Measurements from ENCODE around the gene TOX3.

Gene TOX3

DNA sequence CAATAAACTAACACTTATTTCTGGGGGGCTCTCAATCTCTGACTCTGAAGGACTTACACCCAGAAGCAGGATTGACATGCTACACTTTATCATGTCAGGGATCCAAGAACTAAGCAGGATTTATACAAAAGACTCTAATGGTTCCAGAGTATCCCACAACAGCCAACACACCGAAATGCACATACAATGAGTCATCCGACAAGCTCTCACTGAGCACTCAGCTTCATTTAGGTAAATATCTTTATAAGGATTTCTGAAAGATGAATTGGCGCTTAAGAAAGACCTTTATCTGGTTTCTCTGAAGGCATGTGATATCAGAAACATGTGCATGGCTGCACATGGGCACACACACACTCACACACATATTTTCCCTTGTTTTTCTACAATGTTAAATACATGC, 77.2 kb downstream of the TOX3 start:
- Mint-ChIP-seq H3K27me3 (ENCODE audit: low read depth, poor library complexity) (peaks cover 4% of the 10 kb centered on the region), H3K4me1 (no peaks in the 10 kb centered on the region), H3K36me3 (ENCODE audit: low read depth) (no peaks in the 10 kb centered on the region), H3K4me3 (no peak overlapping the region), H3K27ac (no peak overlapping the region), H3K9me3 (peaks cover 5% of the 10 kb centered on the region)
- TF ChIP-seq, protein P1, sequence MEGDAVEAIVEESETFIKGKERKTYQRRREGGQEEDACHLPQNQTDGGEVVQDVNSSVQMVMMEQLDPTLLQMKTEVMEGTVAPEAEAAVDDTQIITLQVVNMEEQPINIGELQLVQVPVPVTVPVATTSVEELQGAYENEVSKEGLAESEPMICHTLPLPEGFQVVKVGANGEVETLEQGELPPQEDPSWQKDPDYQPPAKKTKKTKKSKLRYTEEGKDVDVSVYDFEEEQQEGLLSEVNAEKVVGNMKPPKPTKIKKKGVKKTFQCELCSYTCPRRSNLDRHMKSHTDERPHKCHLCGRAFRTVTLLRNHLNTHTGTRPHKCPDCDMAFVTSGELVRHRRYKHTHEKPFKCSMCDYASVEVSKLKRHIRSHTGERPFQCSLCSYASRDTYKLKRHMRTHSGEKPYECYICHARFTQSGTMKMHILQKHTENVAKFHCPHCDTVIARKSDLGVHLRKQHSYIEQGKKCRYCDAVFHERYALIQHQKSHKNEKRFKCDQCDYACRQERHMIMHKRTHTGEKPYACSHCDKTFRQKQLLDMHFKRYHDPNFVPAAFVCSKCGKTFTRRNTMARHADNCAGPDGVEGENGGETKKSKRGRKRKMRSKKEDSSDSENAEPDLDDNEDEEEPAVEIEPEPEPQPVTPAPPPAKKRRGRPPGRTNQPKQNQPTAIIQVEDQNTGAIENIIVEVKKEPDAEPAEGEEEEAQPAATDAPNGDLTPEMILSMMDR (IDR thresholded peaks at IDR 0.05): no peak
- DNase-seq: no peak

DNA sequence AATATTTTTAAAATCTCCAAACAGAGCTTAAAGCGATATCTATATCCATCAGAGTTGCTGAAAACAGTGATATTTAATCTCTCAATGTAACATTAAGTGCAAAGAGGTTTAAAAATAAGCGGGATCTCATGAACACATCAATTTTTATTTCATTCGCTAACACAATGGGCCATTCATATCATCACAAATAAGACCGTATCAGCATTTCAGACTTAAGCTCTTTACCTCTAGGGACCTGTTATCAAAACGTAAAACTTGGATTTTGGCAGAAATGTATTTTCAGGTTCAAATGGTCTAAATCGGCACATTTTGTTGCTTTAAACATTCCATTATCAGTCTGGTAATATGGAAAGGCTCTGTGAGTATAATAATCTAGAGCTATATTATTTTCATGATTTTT, 77.9 kb downstream of the TOX3 start:
- Mint-ChIP-seq H3K4me3 (no peak overlapping the region), H3K36me3 (ENCODE audit: low read depth) (no peaks in the 10 kb centered on the region), H3K27ac (no peak overlapping the region), H3K4me1 (no peaks in the 10 kb centered on the region), H3K27me3 (ENCODE audit: low read depth, poor library complexity) (peaks cover 4% of the 10 kb centered on the region), H3K9me3 (no peaks in the 10 kb centered on the region)
- no peak for DNase-seq
- TF ChIP-seq, protein P1 (IDR thresholded peaks at IDR 0.05): no peak

DNA sequence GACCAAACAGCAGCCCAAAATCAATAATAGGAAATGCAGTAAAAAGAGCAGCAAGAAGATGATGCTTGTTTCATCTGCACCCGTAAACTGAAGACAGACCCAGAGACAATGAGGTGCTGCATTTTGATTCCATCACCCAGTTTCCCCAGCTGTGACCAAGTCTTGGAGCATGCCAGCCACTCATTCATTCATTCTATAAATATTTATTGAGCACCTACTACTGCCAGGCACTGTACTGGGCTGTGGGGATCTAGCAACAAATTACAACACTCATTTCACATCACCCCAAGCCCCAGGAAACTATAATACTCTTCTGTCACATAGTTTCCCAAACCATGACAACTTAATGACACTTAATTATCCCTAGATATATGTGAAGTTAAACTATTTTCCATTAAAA, 79.2 kb downstream of the TOX3 start:
- TF ChIP-seq, protein P1 (IDR thresholded peaks at IDR 0.05): no peak
- no peak for DNase-seq
- no peaks in the 10 kb centered on the region for H3K36me3 Mint-ChIP-seq (ENCODE audit: low read depth)
- no peak overlapping the region for H3K27ac Mint-ChIP-seq
- H3K27me3 Mint-ChIP-seq (ENCODE audit: low read depth, poor library complexity): peaks cover 4% of the 10 kb centered on the region
- H3K9me3 Mint-ChIP-seq: no peaks in the 10 kb centered on the region
- H3K4me3 Mint-ChIP-seq: no peak overlapping the region
- no peaks in the 10 kb centered on the region for H3K4me1 Mint-ChIP-seq

DNA sequence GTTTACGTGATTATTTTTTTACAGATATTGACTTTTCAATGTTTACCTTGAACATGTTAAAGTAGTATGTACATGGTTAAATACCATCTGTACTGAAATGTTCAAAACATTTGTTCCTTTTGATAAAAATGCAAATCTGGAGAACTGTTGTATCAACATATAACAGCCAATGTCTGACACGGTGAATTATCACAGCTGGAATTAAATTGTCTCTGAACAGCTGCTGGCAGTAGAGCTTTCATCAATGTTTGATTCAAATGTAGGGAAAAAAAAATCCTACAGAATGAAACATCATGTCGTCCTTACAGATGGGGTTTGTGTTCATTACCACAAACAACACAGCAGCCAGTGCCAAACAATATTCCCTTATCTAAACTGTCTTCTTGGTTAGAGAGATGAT, 79.9 kb downstream of the TOX3 start:
- no peak for DNase-seq
- TF ChIP-seq, protein P1 (IDR thresholded peaks at IDR 0.05): no peak
- no peaks in the 10 kb centered on the region for H3K4me1 Mint-ChIP-seq
- no peak overlapping the region for H3K4me3 Mint-ChIP-seq
- no peak overlapping the region for H3K27ac Mint-ChIP-seq
- peaks cover 4% of the 10 kb centered on the region for H3K27me3 Mint-ChIP-seq (ENCODE audit: low read depth, poor library complexity)
- H3K9me3 Mint-ChIP-seq: no peaks in the 10 kb centered on the region
- no peaks in the 10 kb centered on the region for H3K36me3 Mint-ChIP-seq (ENCODE audit: low read depth)

DNA sequence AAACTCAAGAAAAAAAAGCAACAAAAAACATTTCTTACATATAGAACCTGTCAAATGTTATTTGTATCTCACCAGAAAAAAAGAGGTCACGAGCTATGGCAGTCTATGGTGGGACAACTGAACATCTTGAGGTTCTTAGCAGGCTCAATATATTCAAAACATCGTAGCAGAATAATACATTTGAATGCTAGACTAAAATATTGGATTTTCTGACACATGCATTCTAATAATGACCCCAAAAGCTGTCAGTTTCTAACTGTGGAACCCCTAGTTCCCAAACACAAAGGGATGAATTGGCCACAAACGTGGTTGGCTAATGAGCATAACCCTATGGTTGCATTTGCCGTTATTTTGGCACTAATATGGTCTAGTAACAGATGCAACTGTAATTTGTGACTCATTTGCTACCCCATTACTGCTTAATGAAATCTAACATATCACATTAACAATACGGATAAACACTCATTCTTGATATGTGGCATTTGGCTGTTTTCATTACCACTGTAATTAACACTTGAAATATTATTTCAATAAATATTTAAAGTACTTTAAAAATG, 81.2 kb downstream of the TOX3 start:
- no peaks in the 10 kb centered on the region for H3K9me3 Mint-ChIP-seq
- no peaks in the 10 kb centered on the region for H3K4me1 Mint-ChIP-seq
- peaks cover 4% of the 10 kb centered on the region for H3K27me3 Mint-ChIP-seq (ENCODE audit: low read depth, poor library complexity)
- H3K36me3 Mint-ChIP-seq (ENCODE audit: low read depth): no peaks in the 10 kb centered on the region
- DNase-seq: no peak
- H3K27ac Mint-ChIP-seq: no peak overlapping the region
- no peak overlapping the region for H3K4me3 Mint-ChIP-seq
- TF ChIP-seq, protein P1 (IDR thresholded peaks at IDR 0.05): no peak

DNA sequence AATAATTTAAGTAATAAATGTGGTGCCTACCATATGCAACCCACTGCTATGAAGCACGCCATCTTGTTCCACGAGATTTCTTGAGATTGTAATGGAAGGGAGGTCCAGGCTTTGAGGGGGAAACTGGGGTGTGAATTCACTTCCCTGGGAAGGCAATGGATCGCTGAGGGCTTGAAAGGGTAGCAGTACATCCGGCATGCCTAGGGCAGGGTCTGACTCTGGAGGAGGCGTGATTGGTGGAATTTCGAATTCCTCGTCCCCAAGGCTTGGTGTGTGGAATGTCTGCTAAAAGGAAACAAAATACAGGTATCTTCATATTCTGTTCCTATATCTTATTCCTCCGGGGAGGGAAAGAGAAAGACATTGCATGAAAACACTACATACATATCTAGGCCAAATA, 83.0 kb downstream of the TOX3 start:
- no peak for DNase-seq
- Mint-ChIP-seq H3K27ac (no peak overlapping the region), H3K9me3 (no peaks in the 10 kb centered on the region), H3K36me3 (ENCODE audit: low read depth) (no peaks in the 10 kb centered on the region), H3K27me3 (ENCODE audit: low read depth, poor library complexity) (peaks cover 4% of the 10 kb centered on the region), H3K4me1 (no peaks in the 10 kb centered on the region), H3K4me3 (no peak overlapping the region)
- TF ChIP-seq, protein P1 (IDR thresholded peaks at IDR 0.05): no peak
